OCI-LY3 (cell line): ENCODE results near the gene LSM3.

Experiments used
- H2AFZ ChIP-seq: fragments of 200-600, 300-600 bp; shearing (Covaris generic); 2 replicates; pipeline ENCODE4 v1.6.0; 2014; ENCODE audit warnings: antibody characterized with exemption, low read depth, low read length
- H3K27ac ChIP-seq: fragments of 200-600, 300-600 bp; sonication (generic); 2 replicates; pipeline ENCODE4 v1.5.1; 2014; ENCODE audit warnings: mild to moderate bottlenecking, low read length, moderate library complexity, mixed read lengths
- H3K27me3 ChIP-seq: fragments of 200-600, 300-600 bp; sonication (generic); 2 replicates; pipeline ENCODE4 v1.6.1; 2014; ENCODE audit warnings: low read depth, low read length, mixed read lengths
- H3K36me3 ChIP-seq: fragments of 200-600, 300-600 bp; sonication (generic); replicated peaks from 2 replicates; pipeline ENCODE3; 2014; ENCODE audit warnings: low read depth, low read length, mixed read lengths
- H3K4me1 ChIP-seq: fragments of 300-600, 200-600 bp; sonication (generic); 2 replicates; pipeline ENCODE4 v1.6.1; 2014; ENCODE audit warnings: low read length, mixed read lengths
- H3K4me2 ChIP-seq: fragments of 200-600, 300-600 bp; sonication (generic); 2 replicates; pipeline ENCODE4 v1.6.1; 2014; ENCODE audit warnings: low read length, mixed read lengths
- H3K4me3 ChIP-seq: fragments of 300-600, 200-600 bp; sonication (generic); 2 replicates; pipeline ENCODE4 v1.5.1; 2014; ENCODE audit warnings: antibody characterized with exemption, mild to moderate bottlenecking, low read length, moderate library complexity
- H3K79me2 ChIP-seq: fragments of 300-600, 200-600 bp; shearing (Covaris generic); 2 replicates; pipeline ENCODE4 v1.6.1; 2014; ENCODE audit warnings: mild to moderate bottlenecking, low read length, mixed read lengths
- H3K9ac ChIP-seq: fragments of 300-600, 200-600 bp; shearing (Covaris generic); 2 replicates; pipeline ENCODE4 v1.6.0; 2014; ENCODE audit warnings: mild to moderate bottlenecking, low read length, moderate library complexity
- H3K9me3 ChIP-seq: fragments of 200-600, 300-600 bp; shearing (Covaris generic); 2 replicates; pipeline ENCODE4 v1.6.1; 2014; ENCODE audit warnings: low read length, mixed read lengths; ENCODE audit not compliant: insufficient read depth
- H4K20me1 ChIP-seq: fragments of 200-600, 300-600 bp; sonication (generic); 2 replicates; pipeline ENCODE4 v1.6.1; 2016; ENCODE audit warnings: low read length, mixed read lengths; ENCODE audit not compliant: insufficient read depth
- EZH2phosphoT487 ChIP-seq: fragments of 200-600 bp; shearing (Covaris generic); IDR thresholded peaks from 2 replicates; pipeline ENCODE4 v1.6.1; 2018; ENCODE audit warnings: antibody characterized with exemption, mixed run types, low read depth
- TF ChIP-seq, protein P1 (sequence below): fragments of 200-600, 300-600 bp; sonication (generic); IDR thresholded peaks from 2 replicates; pipeline ENCODE4 v1.5.1; 2014; ENCODE audit warnings: antibody characterized with exemption, low read length, low read depth

The LSM3 gene

DNA sequence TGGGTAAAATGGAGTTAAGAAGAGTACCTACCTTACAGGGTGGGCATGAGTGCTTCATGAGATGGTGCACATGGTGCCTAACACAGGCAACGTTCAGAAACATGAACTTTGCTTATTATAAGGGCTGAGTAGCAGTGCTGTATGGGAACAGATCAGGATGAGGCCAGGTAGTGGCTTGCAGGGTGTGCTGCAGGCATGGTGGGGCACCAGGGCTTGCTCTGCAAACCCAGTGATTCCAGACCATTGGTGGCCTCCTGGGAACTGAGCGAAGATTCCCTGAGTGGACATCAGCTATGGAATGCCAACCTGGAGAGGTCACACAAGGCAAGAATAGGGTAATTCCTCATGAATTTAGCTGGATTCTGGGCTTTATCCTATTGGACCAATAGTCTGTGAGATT, 37.9 kb upstream of the LSM3 start:
- H3K27me3 ChIP-seq: no peaks in the 10 kb centered on the region
- no peaks in the 10 kb centered on the region for H3K79me2 ChIP-seq
- H3K4me3 ChIP-seq: no peak overlapping the region
- no peaks in the 10 kb centered on the region for H3K9me3 ChIP-seq
- H3K27ac ChIP-seq: no peak overlapping the region
- peaks cover 7% of the 10 kb centered on the region for H4K20me1 ChIP-seq
- H3K4me2 ChIP-seq: no peak overlapping the region
- peaks cover 66% of the 10 kb centered on the region for H3K36me3 ChIP-seq
- no peak overlapping the region for H3K9ac ChIP-seq
- no peak overlapping the region for H2AFZ ChIP-seq
- H3K4me1 ChIP-seq: peaks cover 18% of the 10 kb centered on the region
- TF ChIP-seq, protein P1, sequence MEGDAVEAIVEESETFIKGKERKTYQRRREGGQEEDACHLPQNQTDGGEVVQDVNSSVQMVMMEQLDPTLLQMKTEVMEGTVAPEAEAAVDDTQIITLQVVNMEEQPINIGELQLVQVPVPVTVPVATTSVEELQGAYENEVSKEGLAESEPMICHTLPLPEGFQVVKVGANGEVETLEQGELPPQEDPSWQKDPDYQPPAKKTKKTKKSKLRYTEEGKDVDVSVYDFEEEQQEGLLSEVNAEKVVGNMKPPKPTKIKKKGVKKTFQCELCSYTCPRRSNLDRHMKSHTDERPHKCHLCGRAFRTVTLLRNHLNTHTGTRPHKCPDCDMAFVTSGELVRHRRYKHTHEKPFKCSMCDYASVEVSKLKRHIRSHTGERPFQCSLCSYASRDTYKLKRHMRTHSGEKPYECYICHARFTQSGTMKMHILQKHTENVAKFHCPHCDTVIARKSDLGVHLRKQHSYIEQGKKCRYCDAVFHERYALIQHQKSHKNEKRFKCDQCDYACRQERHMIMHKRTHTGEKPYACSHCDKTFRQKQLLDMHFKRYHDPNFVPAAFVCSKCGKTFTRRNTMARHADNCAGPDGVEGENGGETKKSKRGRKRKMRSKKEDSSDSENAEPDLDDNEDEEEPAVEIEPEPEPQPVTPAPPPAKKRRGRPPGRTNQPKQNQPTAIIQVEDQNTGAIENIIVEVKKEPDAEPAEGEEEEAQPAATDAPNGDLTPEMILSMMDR: no peak

DNA sequence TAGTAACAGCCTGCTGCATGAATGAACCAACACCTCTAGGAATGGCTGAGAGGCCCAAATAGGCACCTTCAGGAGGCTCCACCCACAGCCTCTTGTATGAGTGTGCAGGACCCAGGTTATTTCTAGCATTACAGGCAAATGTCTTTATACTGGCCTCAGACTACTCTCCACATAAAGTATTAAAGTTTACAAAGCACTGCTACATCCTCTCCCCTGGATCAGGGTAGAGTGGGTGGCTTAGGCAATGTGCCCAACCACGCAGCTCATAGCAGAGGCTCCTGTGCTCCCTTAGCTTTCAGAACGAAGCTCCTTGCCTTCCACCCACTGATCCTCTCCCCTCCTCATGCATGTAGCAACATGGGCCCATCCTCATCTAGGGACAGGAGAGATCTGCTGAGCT, 37.5 kb upstream of the LSM3 start:
- Histone ChIP-seq H3K9ac (no peak overlapping the region), H3K4me1 (peaks cover 18% of the 10 kb centered on the region), H3K4me3 (no peak overlapping the region), H3K4me2 (no peak overlapping the region), H3K27ac (no peak overlapping the region), H3K9me3 (no peaks in the 10 kb centered on the region), H3K27me3 (no peaks in the 10 kb centered on the region), H2AFZ (no peak overlapping the region), H3K36me3 (peaks cover 66% of the 10 kb centered on the region), H4K20me1 (peaks cover 7% of the 10 kb centered on the region), H3K79me2 (no peaks in the 10 kb centered on the region)
- TF ChIP-seq EZH2phosphoT487: no peak
- TF ChIP-seq, protein P1: no peak

- Histone ChIP-seq H3K4me3 (no peak overlapping the region), H2AFZ (no peak overlapping the region), H3K27me3 (no peaks in the 10 kb centered on the region), H3K79me2 (no peaks in the 10 kb centered on the region), H3K36me3 (peaks cover 66% of the 10 kb centered on the region), H3K9me3 (no peaks in the 10 kb centered on the region), H3K4me2 (no peak overlapping the region), H3K9ac (no peak overlapping the region), H3K27ac (no peak overlapping the region), H4K20me1 (peaks cover 7% of the 10 kb centered on the region), H3K4me1 (peaks cover 18% of the 10 kb centered on the region)
- TF ChIP-seq EZH2phosphoT487: no peak
- TF ChIP-seq, protein P1: no peak
Measured at GRCh38 chr3:14141602-14142341, 36.8 kb upstream of the LSM3 start.

GRCh38 chr3:14142567-14143270, 35.9 kb upstream of the LSM3 start:
- H3K27me3 ChIP-seq: no peaks in the 10 kb centered on the region
- peaks cover 67% of the 10 kb centered on the region for H3K36me3 ChIP-seq
- H3K4me2 ChIP-seq: no peak overlapping the region
- no peak overlapping the region for H3K27ac ChIP-seq
- no peaks in the 10 kb centered on the region for H3K79me2 ChIP-seq
- H3K9me3 ChIP-seq: no peaks in the 10 kb centered on the region
- H3K4me1 ChIP-seq: peaks cover 18% of the 10 kb centered on the region
- no peak overlapping the region for H3K9ac ChIP-seq
- TF ChIP-seq, protein P1: no peak
- TF ChIP-seq EZH2phosphoT487: no peak
- no peak overlapping the region for H3K4me3 ChIP-seq
- peaks cover 7% of the 10 kb centered on the region for H4K20me1 ChIP-seq
- no peak overlapping the region for H2AFZ ChIP-seq
